Lung (tissue), 12 donors: ENCODE data around the gene ADH1A. TPM values are rescaled to one million over a fixed set of nuclear protein-coding genes. Genes with fewer than 3 reads are reported as not detected.

Experiments
- ATAC-seq: fragments of 200-7000 bp; cut with Tn5 transposase; one replicate; pipeline ENCODE4 v1.9.1; 2020; ENCODE audit warnings: moderate number of reproducible peaks; ENCODE audit not compliant: insufficient read depth, low FRiP score
- DNase-seq, 3 donors: peaks; one replicate each; pipeline ENCODE4 v3.0.0-alpha.2; 2013 to 2017
- H3K27ac ChIP-seq, 2 donors: one replicate each; pipeline ENCODE4 v1.5.1; 2013; ENCODE audit warnings: mild to moderate bottlenecking in 2 of 2, moderate library complexity in 2 of 2, control low read depth in 1 of 2, inconsistent platforms in 1 of 2, low read depth in 1 of 2, low read length in 1 of 2
- H3K27me3 ChIP-seq, 3 donors: one replicate each; pipeline ENCODE4 v1.5.1; 2013; ENCODE audit warnings: low read length in 2 of 3; ENCODE audit not compliant: control insufficient read depth in 3 of 3, insufficient read depth in 3 of 3
- H3K36me3 ChIP-seq, 4 donors: one replicate each; pipeline ENCODE4 v1.5.1; 2013; ENCODE audit warnings: low read length in 4 of 4, mild to moderate bottlenecking in 1 of 4, moderate library complexity in 1 of 4; ENCODE audit not compliant: control insufficient read depth in 4 of 4, insufficient read depth in 4 of 4
- H3K4me1 ChIP-seq, 5 donors: one replicate each; pipeline ENCODE4 v1.5.1; 2013; ENCODE audit warnings: low read length in 5 of 5, mild to moderate bottlenecking in 2 of 5, moderate library complexity in 1 of 5; ENCODE audit not compliant: control insufficient read depth in 5 of 5, insufficient read depth in 5 of 5
- H3K4me3 ChIP-seq: one replicate; pipeline ENCODE4 v1.5.1; 2013; ENCODE audit warnings: mild to moderate bottlenecking, control low read depth, moderate library complexity
- H3K9ac ChIP-seq, 2 donors: one replicate each; pipeline ENCODE4 v1.5.1; 2013; ENCODE audit warnings: low read length in 2 of 2, control low read depth in 1 of 2; ENCODE audit not compliant: insufficient read depth in 1 of 2
- H3K9me3 ChIP-seq, 4 donors: one replicate each; pipeline ENCODE4 v1.5.1; 2013; ENCODE audit warnings: low read length in 3 of 4, mild to moderate bottlenecking in 1 of 4, moderate library complexity in 1 of 4; ENCODE audit not compliant: control insufficient read depth in 4 of 4, insufficient read depth in 3 of 4
- WGBS, 2 donors: extraction: QIAGEN DNeasy Blood & Tissue Kit; methylation state at CpG; one replicate each; pipeline ENCODE4 v1.1.7; 2013; 5-methylcytosine and 5-hydroxymethylcytosine counted together
- polyA plus RNA-seq, 2 donors: library from polyadenylated mRNA; stranded (reverse); fragments of 200-250 nt; gene quantifications; one replicate each; pipeline ENCODE4 v1.2.1, GENCODE V29; 2013
- total RNA-seq, 2 donors: library from RNA; depleted of rRNA in 1 of 2; stranded (reverse); fragments of >200 nt in 1 of 2; gene quantifications; one replicate each; pipeline ENCODE4 v1.2.1, GENCODE V29; 2014 to 2021
- TF ChIP-seq, protein P1 (sequence below): IDR thresholded peaks from 2 replicates; pipeline ENCODE4 v1.5.1; 2012; ENCODE audit warnings: mild to moderate bottlenecking; ENCODE audit errors: control extremely low read depth, extremely low read depth
- donor health status: control.
- donor health status: control.
- donor health status: Bipolar disorder and iron deficiency.
- donor health status: healthy.
- donor health status: DM: yes; HTN: yes; CAD: no.

The ADH1A gene
- total and polyA plus RNA-seq, 4 donors, result 0.06 to 1.4 (median 0.23) TPM; not detected in 1

- WGBS, 2 donors, result 72 to 73% methylated on average over 3 of the region's 3 CpGs
- Histone ChIP-seq H3K9me3 (no peaks in the 10 kb centered on the region), H3K9ac (peak overlapping the region in 1 of 2 donors; percentile 71), H3K4me1 (peaks cover 0 to 46% (median 6%) of the 10 kb centered on the region in 5 donors), H3K36me3 (peaks cover 0 to 62% (median 29%) of the 10 kb centered on the region in 4 donors), H3K4me3 (no peak overlapping the region), H3K27ac (peak overlapping the region in 1 of 2 donors; percentile 80), H3K27me3 (no peaks in the 10 kb centered on the region)
- DNase-seq, result no peak
- ATAC-seq, result no peak
- TF ChIP-seq, protein P1, sequence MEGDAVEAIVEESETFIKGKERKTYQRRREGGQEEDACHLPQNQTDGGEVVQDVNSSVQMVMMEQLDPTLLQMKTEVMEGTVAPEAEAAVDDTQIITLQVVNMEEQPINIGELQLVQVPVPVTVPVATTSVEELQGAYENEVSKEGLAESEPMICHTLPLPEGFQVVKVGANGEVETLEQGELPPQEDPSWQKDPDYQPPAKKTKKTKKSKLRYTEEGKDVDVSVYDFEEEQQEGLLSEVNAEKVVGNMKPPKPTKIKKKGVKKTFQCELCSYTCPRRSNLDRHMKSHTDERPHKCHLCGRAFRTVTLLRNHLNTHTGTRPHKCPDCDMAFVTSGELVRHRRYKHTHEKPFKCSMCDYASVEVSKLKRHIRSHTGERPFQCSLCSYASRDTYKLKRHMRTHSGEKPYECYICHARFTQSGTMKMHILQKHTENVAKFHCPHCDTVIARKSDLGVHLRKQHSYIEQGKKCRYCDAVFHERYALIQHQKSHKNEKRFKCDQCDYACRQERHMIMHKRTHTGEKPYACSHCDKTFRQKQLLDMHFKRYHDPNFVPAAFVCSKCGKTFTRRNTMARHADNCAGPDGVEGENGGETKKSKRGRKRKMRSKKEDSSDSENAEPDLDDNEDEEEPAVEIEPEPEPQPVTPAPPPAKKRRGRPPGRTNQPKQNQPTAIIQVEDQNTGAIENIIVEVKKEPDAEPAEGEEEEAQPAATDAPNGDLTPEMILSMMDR, result no peak
Observed at GRCh38 chr4:99317354-99317753, 26.6 kb upstream of the ADH1A start.

- H3K36me3 ChIP-seq, result peaks cover 0 to 75% (median 36%) of the 10 kb centered on the region in 4 donors
- H3K4me3 ChIP-seq, result no peak overlapping the region
Observed at GRCh38 chr4:99315839-99316238, 25.1 kb upstream of the ADH1A start.

DNA sequence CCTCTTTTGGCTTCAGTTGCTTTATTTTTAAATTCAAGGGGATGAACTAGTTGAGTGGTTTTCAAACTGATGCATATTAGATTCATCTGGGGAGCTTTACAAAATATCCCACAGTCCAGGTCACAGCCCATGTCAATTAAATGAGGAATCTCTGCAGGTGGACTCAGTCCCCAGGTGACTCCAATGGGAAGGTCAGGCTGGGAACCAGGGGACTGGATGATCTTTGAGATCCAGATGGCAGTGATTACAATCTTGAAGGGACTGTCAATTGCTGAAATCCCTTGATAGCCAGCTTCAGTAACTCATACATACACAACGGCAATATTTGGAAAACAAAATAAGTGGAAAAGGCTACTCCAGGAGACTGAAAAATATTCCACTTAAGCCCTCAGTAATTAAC is 23.4 kb upstream of the ADH1A start:
- H3K4me3 ChIP-seq, result no peak overlapping the region
- no peak for ATAC-seq
- WGBS, 2 donors, result 80 to 83% methylated on average over 1 of the region's 1 CpG

More at GRCh38 chr4:99315839-99316238, 25.1 kb upstream of the ADH1A start:
- Histone ChIP-seq H3K27ac (no peak overlapping the region), H3K27me3 (no peaks in the 10 kb centered on the region), H3K9ac (peak overlapping the region in 1 of 2 donors; percentile 49), H3K4me1 (peaks cover 0 to 42% (median 6%) of the 10 kb centered on the region in 5 donors), H3K9me3 (no peaks in the 10 kb centered on the region)
- TF ChIP-seq, protein P1, result no peak
- DNase-seq, result no peak
- WGBS, 2 donors, result 72 to 80% methylated on average over 6 of the region's 6 CpGs
- ATAC-seq, result no peak

More for the DNA sequence above, 23.4 kb upstream of the ADH1A start:
- peaks cover 0 to 42% (median 6%) of the 10 kb centered on the region in 5 donors for H3K4me1 ChIP-seq
- peaks cover 0 to 78% (median 38%) of the 10 kb centered on the region in 4 donors for H3K36me3 ChIP-seq
- H3K27ac ChIP-seq, result no peak overlapping the region
- no peaks in the 10 kb centered on the region for H3K9me3 ChIP-seq
- peak in 1 of 3 donors; percentile 8 for DNase-seq
- TF ChIP-seq, protein P1, result no peak
- H3K9ac ChIP-seq, result peak overlapping the region in 1 of 2 donors; percentile 16
- no peaks in the 10 kb centered on the region for H3K27me3 ChIP-seq
